Stimulated activated CD8-positive, alpha-beta memory T cell treated with anti-CD3 and anti-CD28 coated beads, Interleukin-2, amount 100 ng/mL, for 1 hour (primary cell): Measurements from ENCODE around the gene SLC4A2.
A peak's percentile ranks its signal among the peaks of the same experiment; 100 is the strongest.

Experiments used
- DNase-seq, 2 donors: peaks; one replicate each; pipeline ENCODE4 v3.0.0-alpha.2; 2020; ENCODE audit warnings: low read depth in 2 of 2

The SLC4A2 gene

GRCh38 chr7:151080067-151080521 is 20.7 kb downstream of the SLC4A2 start:
- no peak for DNase-seq

DNA sequence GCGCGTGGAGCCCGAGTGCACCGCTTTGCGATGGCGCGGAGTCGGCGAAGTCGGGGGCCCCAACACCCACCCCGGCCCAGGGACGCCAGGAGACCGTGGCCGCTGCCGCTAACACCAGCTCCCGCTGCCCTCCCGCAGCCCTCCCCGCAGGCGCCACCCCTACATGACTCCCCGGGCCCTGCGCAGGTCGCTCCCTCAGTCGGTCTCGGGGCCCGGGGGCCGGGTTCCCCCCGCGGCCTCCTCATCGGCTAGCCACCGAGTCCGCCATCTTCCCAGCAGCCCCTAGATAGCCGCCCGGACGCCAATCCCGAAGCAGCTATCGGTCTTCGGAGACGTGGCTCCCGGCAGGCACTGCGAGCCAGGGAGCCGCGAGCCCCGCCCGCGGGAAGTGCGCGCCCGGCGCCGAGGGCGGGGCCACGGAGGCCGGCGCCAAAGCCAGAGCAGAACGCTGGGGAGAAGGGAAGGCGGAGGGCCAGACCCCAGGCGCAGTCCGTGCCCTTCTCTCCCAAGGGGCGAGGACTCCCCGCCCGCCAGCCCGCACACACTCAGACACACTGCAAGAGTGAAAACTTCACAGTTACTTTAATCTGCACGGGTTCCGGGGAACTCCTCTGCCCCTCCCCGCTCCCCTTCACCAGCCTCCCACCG is 21.3 kb downstream of the SLC4A2 start, which contains the start of gene FASTK:
Gene FASTK, minus strand, starts transcription at position 288 of the 648 bp plus-strand sequence. Its CDS starts 43 bp downstream, at position 245.
- DNase-seq: peak; percentile 73 to 77

DNA sequence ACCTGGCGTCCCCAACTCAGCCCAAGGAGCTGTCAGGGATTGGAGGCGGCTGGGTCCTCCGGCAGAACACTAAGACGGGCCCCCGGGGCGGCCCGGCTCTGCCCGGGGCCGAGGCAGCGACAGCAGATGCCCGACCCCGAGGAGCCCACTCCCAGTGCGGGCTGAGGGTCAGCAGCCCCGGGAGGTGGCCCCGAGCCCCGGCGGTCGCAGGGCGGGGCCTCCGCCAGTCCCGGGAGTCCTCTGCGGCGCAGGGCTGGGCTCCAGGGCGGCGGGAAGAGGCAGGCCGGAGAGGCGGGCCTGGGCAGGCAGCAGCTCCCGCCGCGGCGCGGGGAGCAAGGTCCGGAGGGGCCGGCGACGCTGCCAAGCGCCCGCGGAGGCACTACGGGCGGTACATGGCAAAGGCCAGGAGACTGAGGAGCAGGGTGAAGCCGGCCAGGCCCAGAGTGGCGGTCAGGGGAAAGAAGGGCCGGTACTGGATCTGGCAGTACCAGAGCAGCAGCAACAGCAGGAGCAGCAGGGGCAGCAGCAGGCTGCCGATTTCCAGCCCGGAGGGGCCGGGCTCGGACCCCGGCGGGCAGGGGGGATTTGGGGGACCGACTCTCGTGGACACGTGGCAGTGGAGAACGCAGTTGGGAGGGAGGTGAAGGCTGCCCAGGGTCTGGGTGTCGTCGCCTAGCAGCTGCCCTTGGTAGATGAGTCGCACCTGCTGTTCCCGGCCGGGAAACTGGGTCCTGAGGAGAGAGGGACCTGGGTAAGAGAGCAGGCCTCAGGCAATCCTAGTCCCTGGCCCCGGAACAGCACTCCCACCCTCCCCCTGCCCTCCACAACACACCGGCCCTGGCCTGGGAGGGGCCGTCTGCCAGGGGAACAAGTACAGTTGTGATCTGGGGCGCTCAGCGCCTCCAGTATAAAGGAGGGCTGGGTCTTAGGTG is 22.0 kb downstream of the SLC4A2 start:
- DNase-seq: no peak

GRCh38 chr7:151082141-151083070 is 23.0 kb downstream of the SLC4A2 start:
- DNase-seq: no peak

GRCh38 chr7:151083071-151083823 is 23.9 kb downstream of the SLC4A2 start, which contains the start of gene TMUB1:
Gene TMUB1 (minus strand): TSS chr7:151083493. CDS start chr7:151082563, 930 bp downstream.
- DNase-seq: peak; percentile 64 to 73

GRCh38 chr7:151083824-151084160 is 24.4 kb downstream of the SLC4A2 start:
- DNase-seq: no peak

DNA sequence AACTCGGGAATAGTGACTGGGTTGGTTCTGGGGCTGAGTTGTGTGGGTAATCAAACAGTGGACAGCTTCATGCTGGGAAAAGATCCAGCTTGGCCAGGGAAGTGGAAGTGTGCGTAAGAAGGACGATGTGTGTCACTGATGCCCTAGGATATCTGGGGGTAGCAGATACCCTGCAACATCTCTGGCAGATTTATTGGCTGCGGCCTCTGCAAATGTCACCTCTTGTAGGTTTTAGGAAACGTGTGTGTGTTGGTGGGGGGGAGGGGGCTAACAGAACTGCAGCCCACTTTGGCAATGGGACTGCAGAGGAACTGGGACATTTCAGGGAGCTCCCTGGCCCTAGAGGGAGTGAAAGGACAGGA is 25.9 kb downstream of the SLC4A2 start:
- DNase-seq: no peak

DNA sequence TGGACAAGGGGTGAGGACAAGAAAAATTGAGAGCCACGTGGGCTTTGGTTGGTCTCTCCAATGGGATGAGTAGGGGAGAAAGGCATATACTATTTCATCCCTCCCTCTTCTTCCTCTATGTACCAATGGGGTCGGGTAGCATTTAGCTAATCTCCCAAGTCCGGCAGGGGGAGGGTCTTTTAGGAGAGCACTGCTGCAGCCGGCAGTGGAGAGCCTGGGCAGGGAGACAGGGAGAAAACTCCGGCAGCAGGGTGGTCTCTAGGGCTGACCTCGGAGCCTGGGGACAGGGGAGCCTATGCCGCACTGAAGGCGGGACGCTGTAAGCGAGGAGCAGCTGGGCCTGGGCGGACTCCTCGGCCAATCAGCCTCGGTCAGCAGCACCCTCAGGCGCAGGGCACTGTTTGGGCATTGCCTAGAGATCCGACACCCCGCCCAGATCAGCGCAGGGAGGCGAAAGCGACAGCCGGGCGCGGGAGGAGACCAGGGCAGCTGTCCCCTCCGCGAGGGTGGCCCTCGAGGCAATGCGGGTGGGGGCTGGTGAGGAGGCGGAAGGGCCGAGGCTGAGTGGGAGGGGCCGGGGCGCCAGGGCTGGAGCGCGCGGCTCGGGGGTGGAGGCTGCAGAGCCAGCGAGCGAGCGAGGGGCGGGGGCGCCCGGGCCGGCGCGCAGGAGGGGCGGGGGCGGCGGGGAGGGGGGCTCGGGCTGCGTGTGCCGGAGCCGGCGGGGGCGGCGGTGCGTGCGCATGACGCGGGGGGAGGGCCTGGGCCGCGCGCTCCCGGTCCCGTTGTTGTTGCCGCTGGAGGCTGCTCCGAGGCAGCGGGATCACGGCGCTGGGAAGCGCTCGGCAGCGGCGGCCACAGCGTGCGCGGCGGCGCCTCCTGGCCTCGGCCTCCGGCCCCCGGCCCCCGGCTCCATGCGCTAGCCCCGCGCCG is 26.6 kb downstream of the SLC4A2 start, which contains the start of gene AGAP3:
Gene AGAP3, plus strand, starts transcription at position 785 of the 930 bp plus-strand sequence. CDS start 267 bp downstream, outside the sequence.
- peak in 1 of 2 donors; percentile 21 for DNase-seq

GRCh38 chr7:151086802-151087244 is 27.4 kb downstream of the SLC4A2 start:
- no peak for DNase-seq

- no peak for DNase-seq
These were observed 28.0 kb downstream of the SLC4A2 start for GRCh38 chr7:151087245-151088018.

GRCh38 chr7:151088019-151088855 is 28.8 kb downstream of the SLC4A2 start:
- DNase-seq: no peak

DNA sequence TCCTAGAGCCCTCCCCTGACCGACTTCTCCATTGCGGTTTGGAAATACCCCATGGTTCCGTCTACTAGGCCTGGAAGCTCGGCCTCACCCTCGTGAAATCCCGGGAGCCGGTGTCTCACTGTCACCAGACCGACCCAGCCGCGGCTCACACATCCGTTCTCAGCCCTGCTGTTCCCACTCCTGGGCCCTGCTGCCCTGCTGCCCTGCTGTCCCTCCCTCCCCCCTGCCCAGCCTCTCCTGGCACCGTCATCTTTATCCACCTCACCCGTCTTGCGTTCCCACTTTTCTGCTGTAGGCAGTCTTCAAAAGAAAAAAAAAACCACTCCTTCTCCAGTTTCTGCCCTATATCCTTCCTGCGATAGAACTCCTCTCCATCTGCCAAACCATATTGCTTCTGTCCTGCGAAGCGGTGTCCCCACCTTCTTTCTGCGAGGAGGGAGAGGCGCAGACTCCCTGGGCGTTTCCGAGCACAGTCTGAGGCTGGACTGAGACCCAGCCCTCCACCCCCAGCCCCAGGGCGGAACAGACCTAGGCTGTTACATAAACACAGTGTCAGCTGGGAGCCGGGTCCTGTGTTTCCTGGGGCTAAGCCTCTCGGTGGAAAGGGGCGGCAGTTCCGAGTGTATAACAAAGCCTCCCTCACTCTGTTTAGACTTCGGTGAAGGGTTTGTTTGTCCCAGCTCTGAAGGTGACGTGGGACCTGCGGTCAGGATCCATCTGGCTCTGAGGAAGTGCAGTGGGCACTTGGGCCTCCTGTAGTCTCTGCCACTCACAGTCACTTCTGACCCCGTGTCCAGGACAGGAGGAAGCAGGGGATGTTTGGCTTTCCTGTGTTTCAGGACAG is 29.7 kb downstream of the SLC4A2 start:
- DNase-seq: no peak

GRCh38 chr7:151089893-151090730 is 30.7 kb downstream of the SLC4A2 start:
- no peak for DNase-seq

GRCh38 chr7:151091003-151091402 is 31.6 kb downstream of the SLC4A2 start:
- DNase-seq: no peak

DNA sequence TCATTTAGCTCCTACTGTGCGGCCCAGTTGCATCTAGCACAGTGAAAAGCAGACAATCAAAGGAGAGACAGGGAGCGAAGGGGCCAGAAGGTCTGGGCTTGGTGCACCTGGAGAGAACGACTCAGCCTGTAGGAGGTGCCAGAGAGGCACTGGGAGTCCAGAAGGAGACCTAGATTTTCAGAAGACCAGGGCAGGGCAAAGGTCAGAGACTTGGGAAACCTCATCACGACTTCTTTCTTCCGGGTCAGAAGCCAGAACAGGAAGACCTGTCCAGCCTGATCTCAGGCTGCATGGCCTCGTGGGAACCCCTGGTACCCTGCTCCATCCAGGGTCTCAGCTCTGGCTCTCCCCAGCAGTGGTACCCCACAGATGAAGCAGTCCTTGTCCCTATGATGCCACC is 32.0 kb downstream of the SLC4A2 start:
- DNase-seq: no peak

GRCh38 chr7:151091988-151092387 is 32.6 kb downstream of the SLC4A2 start:
- DNase-seq: no peak
